GM19099 (cell line): ENCODE measurements around the gene PTGER3.
A peak's percentile ranks its signal among the peaks of the same experiment; 100 is the strongest.

Source experiments
- POLR2A ChIP-seq: IDR thresholded peaks from 3 replicates; pipeline ENCODE4 v1.6.1; 2011; ENCODE audit warnings: low read depth; ENCODE audit not compliant: insufficient read length; ENCODE audit errors: extremely low read depth

PTGER3 gene

GRCh38 chr1:71047635-71048607 lies at the start of gene PTGER3:
Gene PTGER3 (minus strand): TSS chr1:71047816. CDS start chr1:71047577, 239 bp downstream.
- no peak for TF ChIP-seq POLR2A

DNA sequence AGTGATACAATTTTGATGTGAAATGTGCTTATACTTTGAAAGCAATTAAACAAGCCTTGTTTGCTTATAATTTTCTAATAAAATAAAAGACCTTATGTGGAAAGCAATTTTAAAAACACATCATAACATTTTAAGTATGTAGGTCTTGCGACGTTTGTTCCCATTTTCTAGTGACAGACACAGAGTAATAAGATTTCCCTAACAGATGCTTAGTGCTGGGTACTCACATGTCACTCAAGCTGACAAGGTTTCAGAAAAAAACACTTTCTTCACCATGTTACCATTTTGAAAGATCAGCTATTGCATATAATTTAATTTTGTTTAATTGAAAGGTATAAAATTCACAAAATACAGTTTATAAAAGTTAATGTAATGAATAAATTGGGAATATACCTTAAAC lies 47.3 kb upstream of the PTGER3 start:
- no peak for TF ChIP-seq POLR2A

DNA sequence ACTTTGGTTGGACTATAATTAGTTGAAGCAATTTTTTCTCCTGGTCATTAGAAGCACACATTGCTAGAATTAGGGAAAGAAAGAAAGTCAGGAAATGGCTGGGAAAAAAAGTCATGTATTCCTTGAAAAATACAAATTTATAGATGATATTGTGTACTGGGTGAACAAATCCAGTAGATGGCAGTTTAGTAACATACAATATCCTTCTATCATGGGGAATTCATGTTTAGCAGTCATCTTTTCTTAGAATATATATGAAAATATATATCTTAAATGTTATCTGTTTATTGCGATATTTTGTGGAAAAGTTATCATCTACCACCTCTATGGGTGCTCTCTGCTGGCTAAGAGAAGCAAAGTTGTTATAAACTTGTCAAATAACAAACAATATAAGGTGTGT lies 46.3 kb upstream of the PTGER3 start:
- no peak for TF ChIP-seq POLR2A

DNA sequence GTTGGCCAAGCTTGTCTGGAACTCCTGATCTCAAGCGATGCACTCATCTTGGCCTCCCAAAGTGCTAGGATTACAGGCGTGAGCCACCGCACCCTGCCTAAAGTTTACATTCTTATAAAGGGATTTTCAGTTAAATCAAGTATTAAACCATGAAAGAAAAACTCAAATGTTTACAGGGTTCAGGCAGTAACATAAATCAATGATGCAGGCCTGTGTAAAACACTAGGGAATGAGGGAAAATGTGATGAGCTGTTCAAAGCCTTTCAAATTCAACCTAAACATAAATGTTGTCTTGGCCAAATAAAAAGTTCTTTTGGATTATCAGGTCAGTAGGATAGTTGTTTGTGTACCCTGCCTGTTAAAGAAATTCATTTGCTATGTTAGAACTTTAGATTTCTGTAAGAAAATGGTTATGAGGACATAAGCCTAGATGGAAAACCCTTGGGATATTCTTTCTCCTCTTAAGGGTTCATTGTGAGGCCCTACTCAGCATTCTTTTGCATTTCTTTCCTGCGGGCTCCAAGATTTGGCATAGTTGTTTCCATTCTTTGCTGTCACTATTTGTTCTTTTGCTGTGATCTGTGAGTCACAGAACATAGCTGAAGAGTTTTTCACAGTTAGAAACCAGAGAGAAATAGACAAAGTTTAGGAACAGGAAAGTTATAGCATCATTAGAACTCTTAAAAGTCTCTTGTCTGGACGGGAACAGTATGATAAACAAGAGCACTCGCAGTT lies 42.1 kb upstream of the PTGER3 start:
- TF ChIP-seq POLR2A, result no peak

- TF ChIP-seq POLR2A, result no peak
Measured at GRCh38 chr1:71088645-71089287, 41.1 kb upstream of the PTGER3 start.

- no peak for TF ChIP-seq POLR2A
Measured at GRCh38 chr1:71087713-71088112, 40.1 kb upstream of the PTGER3 start.

GRCh38 chr1:71087060-71087459 lies 39.4 kb upstream of the PTGER3 start:
- TF ChIP-seq POLR2A, result no peak

GRCh38 chr1:71086331-71086730 lies 38.7 kb upstream of the PTGER3 start:
- no peak for TF ChIP-seq POLR2A

DNA sequence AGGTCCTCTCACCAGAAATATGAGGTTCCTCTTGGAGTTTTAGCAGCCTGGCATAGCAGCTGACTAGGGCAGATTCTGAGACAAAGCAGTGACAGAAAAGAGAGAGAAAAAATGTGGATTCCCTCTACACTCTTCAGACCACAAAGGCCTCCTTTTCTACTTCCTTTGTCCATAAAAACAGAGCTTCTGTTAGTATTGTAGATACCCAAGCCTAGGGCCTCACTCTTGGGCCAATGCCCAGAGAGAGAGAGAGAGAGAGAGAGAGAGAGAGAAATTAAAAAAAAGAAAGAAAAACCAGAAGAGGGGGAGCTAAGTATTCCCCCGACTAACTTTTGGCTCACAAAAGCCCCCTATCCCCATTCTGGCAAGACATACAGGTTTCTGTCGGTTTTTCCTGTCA lies 35.7 kb upstream of the PTGER3 start:
- no peak for TF ChIP-seq POLR2A

DNA sequence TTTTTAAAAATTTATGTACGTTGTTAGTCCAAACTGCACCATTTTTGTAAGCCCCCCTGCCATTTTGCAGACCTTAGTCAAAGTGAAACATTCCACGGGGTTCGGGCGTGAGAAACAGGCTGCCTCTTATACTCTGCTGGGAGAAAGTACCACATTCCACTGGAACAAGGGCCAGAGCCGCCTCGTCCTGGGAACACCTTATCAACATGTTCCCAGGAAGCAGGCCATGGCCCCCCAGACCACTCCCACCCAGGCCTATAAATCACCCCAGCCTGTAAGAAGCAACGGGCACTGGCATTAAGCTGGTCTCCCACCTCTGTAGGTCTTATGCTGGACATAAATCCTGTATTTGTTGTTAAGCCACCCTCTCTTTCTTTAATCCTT lies 34.1 kb upstream of the PTGER3 start:
- no peak for TF ChIP-seq POLR2A

DNA sequence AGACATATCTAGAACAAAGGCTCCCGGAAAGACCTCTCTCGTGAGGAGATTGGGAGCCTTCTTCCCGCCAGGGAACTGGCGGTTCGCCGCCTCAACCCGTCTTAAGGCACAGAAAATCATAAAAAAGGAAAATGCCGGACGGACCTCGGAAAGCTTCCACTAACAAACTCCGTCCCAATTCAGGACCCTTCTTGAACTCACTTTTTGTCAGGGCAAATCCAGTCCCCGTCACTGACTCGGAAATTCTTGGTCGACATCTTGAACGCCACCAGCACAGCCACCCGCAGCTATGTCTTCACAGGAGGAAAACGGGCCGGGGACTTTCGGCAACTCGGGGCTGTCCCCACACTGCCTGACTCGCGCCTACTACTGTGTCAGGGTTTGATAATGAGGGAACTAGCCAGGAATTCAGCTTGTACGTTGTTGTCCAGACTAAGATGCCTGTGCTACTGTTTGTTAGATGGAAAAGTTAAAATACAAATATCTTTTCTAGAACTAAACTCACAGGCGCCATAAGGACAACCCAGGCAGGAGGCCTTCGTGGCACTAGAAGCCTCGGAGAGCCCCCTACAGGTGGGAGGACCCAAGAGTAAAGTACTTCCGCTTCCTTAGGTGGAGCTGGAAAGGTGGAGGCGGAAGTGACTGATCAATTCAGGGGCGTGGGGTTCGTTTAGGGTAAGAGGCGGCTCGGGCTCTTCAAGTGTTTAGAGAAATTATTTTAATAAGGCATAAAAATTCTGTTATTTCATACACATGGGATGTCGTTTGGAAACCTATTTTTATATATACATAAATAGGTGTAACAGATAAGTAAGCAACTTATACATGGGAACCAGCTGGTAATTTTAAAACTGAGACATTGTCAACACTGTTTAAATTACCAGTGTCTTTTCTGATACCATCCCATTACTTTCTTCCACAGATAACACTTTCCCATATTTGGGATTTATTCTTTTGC lies 33.4 kb upstream of the PTGER3 start, which contains the start of gene ZRANB2:
TSS of gene ZRANB2 (minus strand) at position 297 of the 958 bp plus-strand sequence. CDS start at position 257, 40 bp downstream.
- peak; percentile 89 for TF ChIP-seq POLR2A

DNA sequence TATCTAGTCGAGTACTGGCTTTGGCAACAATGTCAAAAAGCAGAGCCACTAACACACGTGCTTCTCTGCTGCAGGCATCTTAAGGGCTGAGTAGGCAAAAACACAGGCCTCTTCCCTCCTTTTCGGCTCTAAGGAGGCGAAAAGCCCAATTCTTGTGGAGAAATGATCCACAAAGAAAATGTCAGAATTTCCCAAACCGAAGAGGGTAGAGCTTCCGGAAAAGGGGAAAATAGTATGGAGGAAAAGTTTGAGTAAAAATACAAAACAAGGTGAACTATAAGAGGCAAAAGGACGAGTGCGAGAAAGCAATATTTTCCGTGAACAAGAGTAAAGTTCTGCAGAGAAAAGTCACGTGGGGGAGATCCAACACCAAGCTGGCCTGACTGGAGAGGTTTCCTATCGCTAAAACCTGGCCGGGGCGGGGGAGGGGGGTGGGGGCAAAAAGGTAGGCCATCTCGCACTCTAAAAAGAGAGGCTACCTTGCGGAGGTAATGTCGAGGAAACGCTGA lies 32.7 kb upstream of the PTGER3 start:
- no peak for TF ChIP-seq POLR2A

DNA sequence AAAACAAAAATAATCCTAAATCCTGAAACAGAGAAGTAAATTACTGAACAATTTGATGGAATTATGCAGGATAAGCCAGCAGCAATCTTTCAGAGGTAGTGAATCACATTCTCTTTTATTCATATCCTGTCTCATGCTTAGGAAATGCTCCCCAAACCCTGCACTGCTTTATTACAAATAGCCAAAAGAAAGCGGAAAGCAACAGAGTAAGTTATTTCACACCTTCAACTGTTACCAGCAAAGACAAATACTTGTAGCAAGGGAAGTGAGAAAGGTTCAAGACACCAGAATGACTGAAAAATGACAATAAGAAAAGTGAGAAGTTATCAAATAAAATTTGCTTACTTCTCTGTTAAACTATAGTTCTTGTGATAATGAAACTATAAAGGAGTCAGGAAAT lies 27.1 kb upstream of the PTGER3 start:
- TF ChIP-seq POLR2A, result no peak

- no peak for TF ChIP-seq POLR2A
Measured at GRCh38 chr1:71072273-71072672, 24.7 kb upstream of the PTGER3 start.
